Measurements from ENCODE around the gene CDK5RAP3. TPM values are rescaled to one million over a fixed set of nuclear protein-coding genes. Genes with fewer than 3 reads are reported as not detected.

Gene CDK5RAP3
- polyA plus RNA-seq, 1 of the 3 experiments (the other 2 are of a cell fraction): 208 TPM

GRCh38 chr17:47925678-47925988 lies 45.3 kb upstream of the CDK5RAP3 start:
- Histone ChIP-seq H3K9me2 (no peaks in the 10 kb centered on the region), H2AFZ (ENCODE audit: low read depth) (no peak overlapping the region), H3K79me2 (ENCODE audit: insufficient read depth) (no peaks in the 10 kb centered on the region), H3K27ac (ENCODE audit: low read depth in 2 of 2, low read length in 1 of 2) (no peak overlapping the region), H3F3A (replicated peaks; ENCODE audit: insufficient read depth) (peaks cover 3% of the 10 kb centered on the region), H3K4me2 (no peak overlapping the region), H3K27me3 (ENCODE audit: insufficient read depth) (no peaks in the 10 kb centered on the region), H3K9ac (no peak overlapping the region), H3K4me1 (ENCODE audit: control insufficient read depth in 1 of 2, insufficient read depth in 2 of 2, low read depth in 1 of 2, low read length in 1 of 2) (no peaks in the 10 kb centered on the region), H4K20me1 (ENCODE audit: insufficient read depth) (no peaks in the 10 kb centered on the region), H3K9me3 (no peaks in the 10 kb centered on the region), H3K36me3 (replicated peaks in 1 of 2; ENCODE audit: control insufficient read depth in 1 of 2, insufficient read depth in 2 of 2, low read length in 1 of 2) (peaks cover 28 to 35% of the 10 kb centered on the region in 2 experiments), H3K4me3 (ENCODE audit: low read depth in 2 of 2, low read length in 1 of 2) (no peak overlapping the region)
- WGBS (ENCODE audit: low lambda C conversion rate): 87% methylated on average over 3 of the region's 3 CpGs
- ChIA-PET CTCF (interaction anchor here (40.5 kb wide), 1 partner anchor 31 kb away, joined by 1216 read pairs; the partner anchor contains the start of genes CDK5RAP3, PNPO and PRR15L), POLR2A (no interaction called here)
- TF ChIP-seq TEAD4 (IDR thresholded peaks at IDR 0.05; ENCODE audit: borderline replicate concordance, insufficient read depth): no peak
- TF ChIP-seq RCOR1 (IDR thresholded peaks at IDR 0.05; ENCODE audit: low read length): no peak
- TF ChIP-seq YY1 (IDR thresholded peaks at IDR 0.05; ENCODE audit: low read depth): no peak
- TF ChIP-seq ELF1 (IDR thresholded peaks at IDR 0.05): no peak
- no peak for TF ChIP-seq RFX5 (IDR thresholded peaks at IDR 0.05; ENCODE audit: low read length)
- no peak for TF ChIP-seq FOXJ3 (CRISPR knock-in tag; IDR thresholded peaks at IDR 0.05)
- no peak for DNase-seq

GRCh38 chr17:47927821-47928400 lies 43.0 kb upstream of the CDK5RAP3 start:
- ChIA-PET POLR2A (no interaction called here), CTCF (interaction anchor here (1.3 to 40.5 kb wide), 5 partner anchors 11 to 91 kb away, joined by 4 to 1216 read pairs (median 4); partner anchors contain the start of genes CDK5RAP3, PNPO and PRR15L)
- H3K36me3 ChIP-seq (replicated peaks in 1 of 2; ENCODE audit: control insufficient read depth in 1 of 2, insufficient read depth in 2 of 2, low read length in 1 of 2): peaks cover 28 to 35% of the 10 kb centered on the region in 2 experiments
- no peak overlapping the region for H3K4me2 ChIP-seq
- no peaks in the 10 kb centered on the region for H3K9me3 ChIP-seq
- no peak overlapping the region for H3K9ac ChIP-seq
- no peaks in the 10 kb centered on the region for H3K4me1 ChIP-seq (ENCODE audit: control insufficient read depth in 1 of 2, insufficient read depth in 2 of 2, low read depth in 1 of 2, low read length in 1 of 2)
- TF ChIP-seq JUND (IDR thresholded peaks at IDR 0.05) (no peak), TEAD4 (IDR thresholded peaks at IDR 0.05; ENCODE audit: borderline replicate concordance, insufficient read depth) (no peak), MAX (IDR thresholded peaks at IDR 0.05; ENCODE audit: low read depth) (no peak), MEF2A (IDR thresholded peaks at IDR 0.05; ENCODE audit: borderline replicate concordance, low read depth) (no peak), ZBTB33 (IDR thresholded peaks at IDR 0.05; ENCODE audit: borderline replicate concordance, low read depth) (no peak)
- H4K20me1 ChIP-seq (ENCODE audit: insufficient read depth): no peaks in the 10 kb centered on the region
- no peak overlapping the region for H2AFZ ChIP-seq (ENCODE audit: low read depth)
- H3F3A ChIP-seq (replicated peaks; ENCODE audit: insufficient read depth): no peaks in the 10 kb centered on the region
- no peak overlapping the region for H3K4me3 ChIP-seq (ENCODE audit: low read depth in 2 of 2, low read length in 1 of 2)
- DNase-seq: no peak
- no peak overlapping the region for H3K27ac ChIP-seq (ENCODE audit: low read depth in 2 of 2, low read length in 1 of 2)
- WGBS (ENCODE audit: low lambda C conversion rate): 91% methylated on average over 20 of the region's 20 CpGs
- no peaks in the 10 kb centered on the region for H3K9me2 ChIP-seq
- H3K27me3 ChIP-seq (ENCODE audit: insufficient read depth): no peaks in the 10 kb centered on the region
- no peaks in the 10 kb centered on the region for H3K79me2 ChIP-seq (ENCODE audit: insufficient read depth)

Measured in SK-N-SH (cell line).